ENCODE measurements around the gene EPM2A.

GRCh38 chr6:145632971-145633370, 102.3 kb downstream of the EPM2A start:
- TF ChIP-seq POLR2A (IDR thresholded peaks at IDR 0.05) (no peak), CTCF (IDR thresholded peaks at IDR 0.05) (no peak)
